ENCODE measurements around the gene ATXN1.

ATXN1 gene

DNA sequence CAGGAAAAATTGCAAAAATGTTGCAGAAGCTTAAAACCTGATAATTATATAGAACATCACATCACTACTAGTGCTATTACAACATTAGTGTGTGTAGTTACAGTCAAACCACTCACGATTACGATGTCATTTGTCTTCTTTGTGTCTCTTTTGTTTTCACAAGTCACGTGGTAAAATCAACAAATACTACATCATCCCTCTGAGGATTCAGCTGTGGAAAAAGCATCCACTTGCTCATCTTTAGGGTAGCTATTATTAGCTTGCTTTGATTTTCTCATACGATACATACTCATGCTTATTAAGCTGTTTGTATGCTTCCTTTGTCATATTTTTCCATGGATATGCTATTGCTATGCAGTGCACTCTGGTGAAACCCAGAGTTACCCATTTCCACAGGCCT is 22.2 kb upstream of the ATXN1 start:
- no peak for DNase-seq (ENCODE audit: low read depth)

GRCh38 chr6:16782278-16782677 is 21.0 kb upstream of the ATXN1 start:
- DNase-seq (ENCODE audit: low read depth): no peak

DNA sequence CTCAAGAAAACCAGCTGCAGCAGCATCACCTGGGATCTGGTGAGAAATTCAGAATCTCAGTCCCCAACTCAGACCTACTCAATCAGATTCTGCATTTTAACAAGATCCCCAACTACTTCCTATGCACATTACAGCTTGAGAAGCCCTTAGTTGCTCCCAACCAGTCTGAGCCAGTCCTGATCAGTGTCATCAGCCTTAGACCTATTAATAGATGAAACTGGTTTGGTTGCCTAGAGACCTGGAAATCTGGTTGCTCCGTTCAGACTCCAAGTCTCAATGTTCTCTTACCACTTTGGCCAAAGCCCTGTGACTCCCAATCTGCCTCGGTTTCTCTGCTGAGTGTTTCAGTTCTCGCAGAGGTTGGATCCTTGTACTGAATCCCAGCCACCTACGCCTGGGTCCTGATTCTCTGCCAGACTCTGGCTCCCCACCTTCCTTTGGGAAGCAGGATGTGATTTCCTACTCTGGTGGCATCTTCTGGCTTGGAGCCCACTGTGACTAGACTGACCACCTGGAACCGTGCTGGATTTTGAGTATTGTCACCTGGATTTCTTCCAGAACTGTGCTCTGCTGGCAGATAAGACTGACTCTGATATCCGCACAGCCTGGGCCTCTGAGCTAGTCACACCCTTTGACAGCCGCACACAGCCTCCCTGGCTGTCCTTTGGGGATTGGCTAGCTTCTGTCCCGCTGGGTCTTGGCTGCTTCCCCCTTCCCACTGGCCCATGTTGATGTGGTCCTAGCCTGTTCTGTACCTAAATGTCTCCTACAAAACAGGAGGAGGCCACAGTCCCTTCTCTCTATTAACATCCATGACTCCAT is 20.3 kb upstream of the ATXN1 start:
- no peak for DNase-seq (ENCODE audit: low read depth)

- DNase-seq (ENCODE audit: low read depth): no peak
Observed at GRCh38 chr6:16778521-16778920, 17.3 kb upstream of the ATXN1 start.

DNA sequence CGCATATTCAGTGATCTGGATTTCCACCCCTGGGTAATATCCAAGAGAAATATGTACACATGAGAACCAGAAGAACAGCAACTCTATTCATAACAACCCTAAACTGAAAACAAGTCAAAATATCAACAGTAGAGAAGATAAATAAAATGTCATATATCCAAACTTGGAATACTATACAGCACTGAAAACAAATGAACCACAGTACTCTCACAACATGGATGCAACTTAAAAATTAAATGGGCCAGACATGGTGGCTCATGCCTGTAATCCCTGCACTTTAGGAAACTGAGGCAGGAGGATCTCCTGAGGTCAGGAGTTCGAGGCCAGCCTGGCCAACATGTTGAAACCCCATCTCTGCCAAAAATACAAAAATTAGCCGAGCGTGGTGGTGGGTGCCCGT is 16.5 kb upstream of the ATXN1 start:
- no peak for DNase-seq (ENCODE audit: low read depth)

- DNase-seq (ENCODE audit: low read depth): no peak
Observed at GRCh38 chr6:16776394-16777017, 15.2 kb upstream of the ATXN1 start.

DNA sequence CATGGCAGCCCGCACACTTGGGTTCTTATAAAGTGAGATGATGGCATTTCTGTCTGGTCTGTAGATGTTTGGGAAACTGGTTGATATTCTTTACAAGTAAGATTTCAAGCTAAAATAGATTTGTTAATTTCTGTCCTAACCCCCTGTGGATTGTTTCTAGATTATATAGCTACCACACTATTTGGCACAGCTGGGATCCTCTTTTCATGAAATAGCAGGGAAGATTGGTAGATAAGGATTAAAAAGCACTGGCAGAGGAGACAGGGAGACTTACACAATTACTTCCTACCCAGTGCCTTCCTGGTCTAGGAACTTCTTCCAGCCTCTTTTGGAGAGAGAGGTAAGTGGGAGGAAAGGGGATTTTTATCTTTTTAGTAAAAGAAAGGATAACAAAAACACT is 13.2 kb upstream of the ATXN1 start:
- DNase-seq (ENCODE audit: low read depth): no peak

DNA sequence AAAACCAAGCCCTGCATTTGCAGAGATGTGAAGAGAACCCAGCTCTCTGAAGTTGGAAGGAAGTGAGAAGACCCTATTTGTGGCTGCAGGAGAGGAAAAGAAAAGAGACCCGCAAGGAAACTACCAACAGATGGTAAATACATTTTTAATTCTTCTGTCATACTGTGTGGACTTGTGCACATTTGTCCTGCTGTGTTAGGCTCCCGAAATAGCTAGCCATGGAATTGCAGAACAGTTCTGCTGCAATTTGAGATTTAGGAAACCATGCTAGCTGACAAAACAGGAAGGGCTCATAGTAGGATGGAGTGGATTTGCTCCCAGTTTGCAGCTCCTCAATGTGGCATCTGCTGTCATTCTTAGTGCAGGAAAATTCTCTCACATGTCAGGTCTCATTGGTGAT is 12.1 kb upstream of the ATXN1 start:
- DNase-seq (ENCODE audit: low read depth): no peak

DNA sequence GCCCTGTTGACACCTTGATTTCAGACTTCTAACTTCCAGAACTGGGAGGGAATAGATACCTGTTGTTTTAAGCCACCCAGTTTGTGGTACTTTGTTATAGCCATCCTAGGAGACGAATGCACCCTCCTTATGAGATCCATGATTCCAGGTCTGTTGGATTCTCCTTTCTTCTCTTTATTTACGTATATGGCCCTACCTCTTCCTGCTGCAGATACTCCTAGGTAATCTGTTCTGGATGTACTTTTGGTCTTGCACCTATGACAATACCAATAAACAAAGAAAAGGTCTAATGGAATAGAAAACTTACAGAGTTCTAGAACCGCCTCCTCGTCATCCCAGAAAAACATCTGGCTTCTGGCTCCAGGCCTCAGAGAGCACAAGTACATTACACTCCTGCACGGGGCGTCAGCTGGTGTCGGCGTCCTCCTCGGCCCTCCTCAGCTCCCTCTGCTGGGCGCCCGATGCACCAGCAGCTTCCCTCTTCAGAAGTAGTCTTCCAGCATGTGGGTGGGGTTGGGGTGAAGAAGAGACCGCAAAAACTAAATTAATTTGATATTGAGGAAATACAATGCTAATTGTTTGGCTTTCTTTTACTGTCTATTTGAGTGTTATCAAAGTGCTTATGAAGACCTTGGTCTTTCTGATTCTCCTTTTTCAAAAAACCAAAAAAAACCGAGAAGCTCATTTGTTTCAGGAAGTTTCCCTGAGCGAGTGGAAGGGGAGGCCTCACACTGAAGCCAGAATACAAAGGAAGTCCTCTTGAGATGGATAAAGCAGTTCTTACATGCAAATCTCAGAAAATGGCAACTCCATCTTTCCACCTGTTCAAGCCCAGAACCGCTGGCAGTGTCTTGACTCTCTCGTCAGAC is 9.7 kb upstream of the ATXN1 start:
- DNase-seq (ENCODE audit: low read depth): no peak

- no peak for DNase-seq (ENCODE audit: low read depth)
Observed at GRCh38 chr6:16769986-16770376, 8.7 kb upstream of the ATXN1 start.

DNA sequence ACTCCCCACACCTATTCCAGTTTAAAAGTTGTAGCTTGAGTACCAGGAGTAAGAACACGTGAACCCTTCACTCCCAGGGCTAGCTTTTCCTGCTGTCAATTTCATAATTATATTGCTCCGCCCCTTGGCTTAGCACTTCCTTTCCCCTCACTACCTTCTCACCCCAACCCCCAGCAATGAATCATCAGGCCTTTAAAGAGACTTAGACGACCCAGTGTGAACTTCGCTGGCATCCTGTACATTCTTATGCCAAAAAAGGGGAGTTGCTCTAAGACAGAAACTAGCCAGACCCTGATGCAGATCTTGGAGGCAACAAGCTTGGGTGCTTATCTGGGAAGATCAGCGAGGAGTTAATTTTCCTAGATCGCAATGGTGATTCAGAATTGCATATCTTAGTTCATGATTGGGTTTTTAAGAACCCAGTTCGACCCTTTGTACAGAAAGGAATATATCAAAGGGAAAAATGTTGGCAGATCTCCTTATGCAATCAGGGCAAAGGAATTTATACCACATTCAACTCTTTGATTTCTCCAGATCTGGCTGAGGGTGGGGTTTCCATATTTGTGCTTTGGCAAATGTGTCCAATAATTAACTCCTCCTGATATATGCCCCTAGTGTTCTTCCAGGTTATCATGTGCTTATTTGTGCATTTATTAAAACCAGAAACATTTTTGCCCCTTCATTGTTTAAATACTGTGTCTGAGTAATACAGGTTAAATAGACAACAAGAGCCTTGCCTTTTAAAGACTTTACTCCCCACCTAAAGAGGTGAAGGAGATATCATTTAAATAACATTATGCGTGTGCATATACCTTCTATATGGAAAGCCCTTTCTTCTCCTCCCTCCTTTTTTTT is 8.1 kb upstream of the ATXN1 start:
- DNase-seq (ENCODE audit: low read depth): peak; percentile 96

DNA sequence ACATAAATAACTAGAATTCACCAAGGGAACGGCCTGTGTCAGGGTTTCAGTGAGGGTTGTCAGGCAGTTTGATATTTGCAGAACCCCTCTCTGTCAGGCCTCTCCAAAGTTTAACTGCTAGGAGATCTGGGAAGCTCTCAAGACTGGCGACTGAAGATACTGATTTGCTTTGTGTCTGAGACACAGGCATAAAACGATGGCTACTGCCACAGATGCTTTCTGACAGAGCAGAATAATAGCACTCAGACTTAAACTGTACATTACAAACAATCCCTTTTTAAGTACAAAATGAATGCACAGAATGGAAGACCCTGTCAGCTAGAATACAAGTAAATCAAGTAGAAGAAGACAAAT is 7.2 kb upstream of the ATXN1 start:
- no peak for DNase-seq (ENCODE audit: low read depth)

- DNase-seq (ENCODE audit: low read depth): no peak
Observed at GRCh38 chr6:16767765-16768476, 6.7 kb upstream of the ATXN1 start.

GRCh38 chr6:16766836-16767745 is 5.8 kb upstream of the ATXN1 start:
- DNase-seq (ENCODE audit: low read depth): no peak

GRCh38 chr6:16766043-16766536 is 4.8 kb upstream of the ATXN1 start:
- DNase-seq (ENCODE audit: low read depth): peak; percentile 92

- DNase-seq (ENCODE audit: low read depth): no peak
Observed at GRCh38 chr6:16765235-16765634, 4.0 kb upstream of the ATXN1 start.

GRCh38 chr6:16764188-16764950 is 3.1 kb upstream of the ATXN1 start:
- no peak for DNase-seq (ENCODE audit: low read depth)

DNA sequence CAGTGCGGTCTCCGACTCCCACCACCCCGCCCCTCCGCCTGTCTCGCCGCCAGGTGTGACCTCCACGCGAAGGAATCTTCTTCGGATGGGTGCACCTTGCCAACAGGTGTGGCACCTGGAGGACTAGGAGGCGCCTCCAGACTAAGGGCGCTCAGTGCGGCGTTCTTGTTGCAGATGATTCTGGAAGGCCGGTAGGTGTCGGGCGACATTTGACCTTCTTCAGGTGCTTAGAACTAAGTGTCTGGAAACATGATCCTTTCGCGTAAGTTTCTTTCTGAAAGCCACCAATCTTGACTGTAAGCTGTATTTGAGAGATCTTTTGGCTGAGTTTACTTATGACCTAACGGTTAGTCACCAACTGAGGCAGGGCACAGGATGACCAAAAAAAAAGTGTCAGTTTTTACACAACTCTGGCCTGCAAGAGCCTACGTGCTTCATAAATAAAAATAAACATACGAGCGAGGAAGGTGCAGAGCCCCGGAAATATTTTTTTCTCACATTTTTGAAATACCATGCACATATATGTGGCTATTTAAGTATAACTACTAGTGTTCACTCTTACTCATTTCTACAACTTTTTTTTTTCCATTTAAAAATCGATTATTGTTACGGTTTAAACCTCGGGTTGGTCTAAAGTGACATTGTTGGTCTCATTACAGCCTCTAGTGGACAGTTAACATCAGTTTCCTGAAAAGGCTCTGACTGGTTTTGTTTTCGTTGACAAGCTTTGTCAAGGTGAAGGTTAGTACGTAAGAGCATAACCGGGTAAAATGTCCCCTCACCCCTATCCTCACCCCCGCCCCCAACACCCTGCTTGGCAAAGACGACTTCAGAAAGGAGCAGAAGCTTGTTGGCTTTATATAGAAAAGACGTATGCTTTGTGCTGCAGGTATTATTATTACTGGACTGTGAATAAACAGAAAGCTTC is 1.6 kb upstream of the ATXN1 start:
- peak; percentile 94 for DNase-seq (ENCODE audit: low read depth)
